ENCODE measurements around the gene BCAS1.

DNA sequence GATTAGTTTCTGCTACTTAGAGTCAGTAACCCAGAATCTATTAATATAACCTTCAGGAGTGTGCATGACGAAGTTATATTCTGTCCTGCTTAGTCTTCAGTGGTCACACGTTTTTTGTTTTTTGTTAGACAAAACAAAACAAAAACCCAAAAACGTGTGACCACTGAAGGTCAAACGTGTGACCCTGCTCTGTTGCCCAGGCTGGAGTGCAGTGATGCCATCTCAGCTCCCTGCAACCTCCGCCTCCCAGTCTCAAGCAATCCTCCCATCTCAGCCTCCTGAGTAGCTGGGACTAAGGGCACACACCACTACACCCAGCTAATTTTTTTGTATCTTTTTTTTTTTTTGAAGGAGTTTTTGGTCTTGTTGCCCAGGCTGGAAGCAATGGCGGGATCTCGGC is 142.4 kb downstream of the BCAS1 start:
- no peak for TF ChIP-seq CTCF (IDR thresholded peaks at IDR 0.05)
- TF ChIP-seq POLR2A (IDR thresholded peaks at IDR 0.05) = no peak
